Liver (tissue), 9 donors: Measurements from ENCODE around the gene ATP6AP1. TPM values are rescaled to one million over a fixed set of nuclear protein-coding genes. Genes with fewer than 3 reads are reported as not detected.

Experiments
- DNase-seq: peaks from one replicate; pipeline ENCODE4 v3.0.0-alpha.2; 2017; ENCODE audit warnings: low spot score
- H3K27ac ChIP-seq, 2 donors: one replicate each; pipeline ENCODE4 v1.7.0; 2013; ENCODE audit warnings: inconsistent platforms in 2 of 2, low read length in 2 of 2, control low read depth in 1 of 2, low read depth in 1 of 2, mild to moderate bottlenecking in 1 of 2
- H3K27me3 ChIP-seq, 4 donors: one replicate each; pipeline versions ENCODE4 v1.6.1 to v1.7.0; 2013; ENCODE audit warnings: low read length in 3 of 4, inconsistent platforms in 1 of 4, mild to moderate bottlenecking in 1 of 4, moderate library complexity in 1 of 4; ENCODE audit not compliant: control insufficient read depth in 4 of 4, insufficient read depth in 4 of 4
- H3K36me3 ChIP-seq, 4 donors: one replicate each; pipeline versions ENCODE4 v1.6.1 to v1.7.0; 2013; ENCODE audit warnings: low read length in 3 of 4, mild to moderate bottlenecking in 3 of 4, low read depth in 1 of 4, moderate library complexity in 1 of 4; ENCODE audit not compliant: control insufficient read depth in 4 of 4, insufficient read depth in 3 of 4
- H3K4me1 ChIP-seq, 4 donors: one replicate each; pipeline versions ENCODE4 v1.6.1 to v1.7.0; 2013; ENCODE audit warnings: low read length in 3 of 4, mild to moderate bottlenecking in 3 of 4, moderate library complexity in 1 of 4; ENCODE audit not compliant: control insufficient read depth in 4 of 4, insufficient read depth in 4 of 4
- H3K4me3 ChIP-seq, 3 donors: one replicate each; pipeline versions ENCODE4 v1.6.1 to v1.7.0; 2013; ENCODE audit warnings: low read length in 3 of 3, control low read depth in 1 of 3, low read depth in 1 of 3, mild to moderate bottlenecking in 1 of 3
- H3K9ac ChIP-seq, 2 donors: one replicate each; pipeline ENCODE4 v1.7.0; 2013; ENCODE audit warnings: low read length in 2 of 2, mild to moderate bottlenecking in 2 of 2, moderate library complexity in 2 of 2, control low read depth in 1 of 2, low read depth in 1 of 2
- H3K9me3 ChIP-seq, 4 donors: one replicate each; pipeline versions ENCODE4 v1.6.1 to v1.7.0; 2013; ENCODE audit warnings: low read length in 3 of 4; ENCODE audit not compliant: control insufficient read depth in 4 of 4
- ATF3 ChIP-seq: IDR thresholded peaks from 2 replicates; pipeline ENCODE4 v1.6.1; 2016; ENCODE audit warnings: antibody characterized with exemption
- CTCF ChIP-seq: fragments of 150-350 bp; IDR thresholded peaks from 2 replicates; pipeline ENCODE4 v1.5.1; 2017; ENCODE audit warnings: improper control_type of control experiment, low read depth, low read length; ENCODE audit not compliant: missing input control
- EGR1 ChIP-seq, 2 donors: IDR thresholded peaks; 2 replicates each; pipeline ENCODE4 v1.6.1; 2016 to 2018; ENCODE audit warnings: antibody characterized with exemption in 2 of 2, low read depth in 2 of 2
- FOXA1 ChIP-seq: IDR thresholded peaks from 2 replicates; pipeline ENCODE4 v1.6.1; 2016; ENCODE audit warnings: antibody characterized with exemption
- FOXA2 ChIP-seq: IDR thresholded peaks from 2 replicates; pipeline ENCODE4 v1.6.1; 2016; ENCODE audit warnings: antibody characterized with exemption
- GABPA ChIP-seq, 2 donors: IDR thresholded peaks in 1 of 2; conservative IDR thresholded peaks in 1 of 2; 2 replicates each; pipeline ENCODE4 v1.6.1; 2016; ENCODE audit warnings: antibody characterized with exemption in 2 of 2, mild to moderate bottlenecking in 1 of 2, moderate library complexity in 1 of 2
- HNF4A ChIP-seq, 2 donors: conservative IDR thresholded peaks; 2 replicates each; pipeline ENCODE4 v1.6.1; 2016; ENCODE audit warnings: antibody characterized with exemption in 2 of 2, mild to moderate bottlenecking in 2 of 2
- HNF4G ChIP-seq: IDR thresholded peaks from 2 replicates; pipeline ENCODE4 v1.6.1; 2016; ENCODE audit warnings: antibody characterized with exemption
- JUND ChIP-seq, 2 donors: IDR thresholded peaks; 2 replicates each; pipeline ENCODE4 v1.6.1; 2016; ENCODE audit warnings: antibody characterized with exemption in 2 of 2
- MAX ChIP-seq: IDR thresholded peaks from 2 replicates; pipeline ENCODE4 v1.6.1; 2016; ENCODE audit warnings: antibody characterized with exemption
- NR2F2 ChIP-seq: IDR thresholded peaks from 2 replicates; pipeline ENCODE4 v1.6.1; 2016; ENCODE audit warnings: antibody characterized with exemption
- RAD21 ChIP-seq, 2 donors: IDR thresholded peaks; 2 replicates each; pipeline ENCODE4 v1.6.1; 2016; ENCODE audit warnings: antibody characterized with exemption in 2 of 2, mild to moderate bottlenecking in 2 of 2
- SP1 ChIP-seq: IDR thresholded peaks from 2 replicates; pipeline ENCODE4 v1.6.1; 2018; ENCODE audit warnings: antibody characterized with exemption, mild to moderate bottlenecking
- YY1 ChIP-seq: IDR thresholded peaks from 2 replicates; pipeline ENCODE4 v1.6.1; 2016; ENCODE audit warnings: antibody characterized with exemption, mild to moderate bottlenecking
- ZBTB33 ChIP-seq: IDR thresholded peaks from 2 replicates; pipeline ENCODE4 v1.6.1; 2016; ENCODE audit warnings: antibody characterized with exemption
- WGBS: extraction: QIAGEN DNeasy Blood & Tissue Kit; methylation state at CpG from one replicate; pipeline ENCODE4 v1.1.7; 2013; 5-methylcytosine and 5-hydroxymethylcytosine counted together
- polyA plus RNA-seq, 2 donors: library from polyadenylated mRNA; stranded (reverse) in 1 of 2; unstranded in 1 of 2; fragments of 200-250 nt in 1 of 2; fragments of >200 nt in 1 of 2; fragmentation: Nextera tagmentation in 1 of 2; extraction: Ambion mirVana in 1 of 2; gene quantifications; one replicate each; pipeline versions ENCODE4 v1.2.1 to v1.2.3, GENCODE V29; 2013 to 2015
- total RNA-seq, 2 donors: library from RNA; depleted of rRNA; stranded (reverse); fragments of >200 nt; gene quantifications; one replicate each; pipeline ENCODE4 v1.2.3, GENCODE V29; 2014
- TF ChIP-seq, protein P1 (sequence below): IDR thresholded peaks from 2 replicates; pipeline ENCODE4 v1.6.1; 2016; ENCODE audit warnings: antibody characterized with exemption, mild to moderate bottlenecking
- donor health status: healthy.
- donor health status: healthy.
- donor health status: healthy.
- donor health status: healthy.
- donor health status: healthy.

The ATP6AP1 gene
- total and polyA plus RNA-seq, 4 donors = 35.2 to 43.3 (median 40.8) TPM

- 73% methylated on average over 8 of the region's 8 CpGs for WGBS
- TF ChIP-seq MAX = no peak
- TF ChIP-seq HNF4A (conservative IDR thresholded peaks at IDR 0.05) = no peak
- TF ChIP-seq ZBTB33 = no peak
- no peak for TF ChIP-seq JUND (IDR thresholded peaks at IDR 0.05)
- no peak for TF ChIP-seq FOXA2
- TF ChIP-seq, protein P1, sequence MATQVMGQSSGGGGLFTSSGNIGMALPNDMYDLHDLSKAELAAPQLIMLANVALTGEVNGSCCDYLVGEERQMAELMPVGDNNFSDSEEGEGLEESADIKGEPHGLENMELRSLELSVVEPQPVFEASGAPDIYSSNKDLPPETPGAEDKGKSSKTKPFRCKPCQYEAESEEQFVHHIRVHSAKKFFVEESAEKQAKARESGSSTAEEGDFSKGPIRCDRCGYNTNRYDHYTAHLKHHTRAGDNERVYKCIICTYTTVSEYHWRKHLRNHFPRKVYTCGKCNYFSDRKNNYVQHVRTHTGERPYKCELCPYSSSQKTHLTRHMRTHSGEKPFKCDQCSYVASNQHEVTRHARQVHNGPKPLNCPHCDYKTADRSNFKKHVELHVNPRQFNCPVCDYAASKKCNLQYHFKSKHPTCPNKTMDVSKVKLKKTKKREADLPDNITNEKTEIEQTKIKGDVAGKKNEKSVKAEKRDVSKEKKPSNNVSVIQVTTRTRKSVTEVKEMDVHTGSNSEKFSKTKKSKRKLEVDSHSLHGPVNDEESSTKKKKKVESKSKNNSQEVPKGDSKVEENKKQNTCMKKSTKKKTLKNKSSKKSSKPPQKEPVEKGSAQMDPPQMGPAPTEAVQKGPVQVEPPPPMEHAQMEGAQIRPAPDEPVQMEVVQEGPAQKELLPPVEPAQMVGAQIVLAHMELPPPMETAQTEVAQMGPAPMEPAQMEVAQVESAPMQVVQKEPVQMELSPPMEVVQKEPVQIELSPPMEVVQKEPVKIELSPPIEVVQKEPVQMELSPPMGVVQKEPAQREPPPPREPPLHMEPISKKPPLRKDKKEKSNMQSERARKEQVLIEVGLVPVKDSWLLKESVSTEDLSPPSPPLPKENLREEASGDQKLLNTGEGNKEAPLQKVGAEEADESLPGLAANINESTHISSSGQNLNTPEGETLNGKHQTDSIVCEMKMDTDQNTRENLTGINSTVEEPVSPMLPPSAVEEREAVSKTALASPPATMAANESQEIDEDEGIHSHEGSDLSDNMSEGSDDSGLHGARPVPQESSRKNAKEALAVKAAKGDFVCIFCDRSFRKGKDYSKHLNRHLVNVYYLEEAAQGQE = no peak
- no peak for TF ChIP-seq FOXA1
- TF ChIP-seq RAD21 (IDR thresholded peaks at IDR 0.05) = no peak
- no peak for TF ChIP-seq YY1
- TF ChIP-seq ATF3 = no peak
- no peak for TF ChIP-seq GABPA (IDR thresholded peaks at IDR 0.05 in 1 of 2, conservative IDR thresholded peaks at IDR 0.05 in 1 of 2)
- no peak for TF ChIP-seq NR2F2
- no peak for TF ChIP-seq EGR1 (IDR thresholded peaks at IDR 0.05; ENCODE audit: low read depth in 2 of 2)
- TF ChIP-seq HNF4G = no peak
- no peak for TF ChIP-seq CTCF
- TF ChIP-seq SP1 = no peak
- no peak for DNase-seq
- peaks cover 2 to 11% (median 7%) of the 10 kb centered on the region in 4 donors for H3K4me1 ChIP-seq
- H3K27ac ChIP-seq = peak overlapping the region in 1 of 2 donors; percentile 4
- H3K27me3 ChIP-seq = no peaks in the 10 kb centered on the region
- H3K4me3 ChIP-seq = no peak overlapping the region
- no peaks in the 10 kb centered on the region for H3K9me3 ChIP-seq
- no peak overlapping the region for H3K9ac ChIP-seq
- peaks cover 0 to 2% (median 0%) of the 10 kb centered on the region in 4 donors for H3K36me3 ChIP-seq
Measured at GRCh38 chrX:154413142-154413541, 15.3 kb upstream of the ATP6AP1 start.

GRCh38 chrX:154417157-154417556 is 11.3 kb upstream of the ATP6AP1 start:
- no peak overlapping the region for H3K27ac ChIP-seq
- H3K4me1 ChIP-seq = peaks cover 2 to 9% (median 5%) of the 10 kb centered on the region in 4 donors
- H3K9me3 ChIP-seq = no peaks in the 10 kb centered on the region
- no peak for TF ChIP-seq NR2F2
- TF ChIP-seq HNF4A (conservative IDR thresholded peaks at IDR 0.05) = no peak
- no peak for TF ChIP-seq SP1
- TF ChIP-seq HNF4G = no peak
- TF ChIP-seq CTCF = no peak
- no peak for TF ChIP-seq ATF3
- no peak for TF ChIP-seq MAX
- no peak for TF ChIP-seq JUND (IDR thresholded peaks at IDR 0.05)
- TF ChIP-seq ZBTB33 = no peak
- H3K9ac ChIP-seq = no peak overlapping the region
- H3K4me3 ChIP-seq = no peak overlapping the region
- no peak for DNase-seq
- 90% methylated on average over 7 of the region's 7 CpGs for WGBS
- H3K36me3 ChIP-seq = no peaks in the 10 kb centered on the region
- H3K27me3 ChIP-seq = no peaks in the 10 kb centered on the region
